ENCODE data around the gene OSBPL6.

OSBPL6 gene

DNA sequence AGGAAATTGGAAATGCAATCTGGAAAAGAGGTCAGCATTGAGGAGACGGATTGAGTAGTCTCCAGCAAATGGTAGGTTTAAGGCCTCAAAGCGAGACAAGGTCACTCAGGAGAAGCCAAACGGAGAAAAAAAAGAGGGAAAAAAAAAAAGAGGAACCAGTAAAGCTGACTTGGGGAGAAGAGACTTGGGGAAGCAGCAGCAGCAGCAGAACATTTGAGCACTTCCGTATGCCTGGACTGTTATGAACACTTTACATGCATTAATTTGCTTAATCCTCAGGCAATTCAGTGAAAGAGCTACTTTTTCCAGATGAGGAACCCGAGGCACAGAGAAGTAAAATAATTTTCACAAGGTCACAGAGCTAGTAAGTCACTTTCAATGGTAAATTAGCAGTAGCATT, 81.3 kb downstream of the OSBPL6 start:
- no peak for DNase-seq

DNA sequence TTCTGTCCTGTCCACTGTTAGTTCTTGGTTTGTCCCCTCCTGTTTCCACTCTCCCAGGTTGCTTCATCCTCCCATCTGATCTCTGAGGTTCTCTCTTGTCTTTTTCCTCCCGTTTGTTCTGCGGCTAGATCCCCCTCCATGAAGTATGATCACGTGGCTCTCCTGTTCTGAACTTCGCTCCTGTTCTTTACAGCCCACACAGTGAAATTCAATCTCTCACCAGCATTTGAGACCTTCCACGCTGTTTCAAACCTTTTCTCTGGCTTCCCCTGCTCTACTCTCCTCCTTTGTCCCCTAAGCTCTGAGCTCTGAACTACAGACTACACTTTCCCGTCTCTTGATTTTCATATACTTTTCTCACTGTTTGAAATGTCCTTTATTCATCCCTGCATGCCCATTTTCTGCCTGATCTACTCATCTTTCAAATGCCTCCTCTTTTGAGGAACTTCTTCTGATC, 83.5 kb downstream of the OSBPL6 start:
- DNase-seq: no peak

DNA sequence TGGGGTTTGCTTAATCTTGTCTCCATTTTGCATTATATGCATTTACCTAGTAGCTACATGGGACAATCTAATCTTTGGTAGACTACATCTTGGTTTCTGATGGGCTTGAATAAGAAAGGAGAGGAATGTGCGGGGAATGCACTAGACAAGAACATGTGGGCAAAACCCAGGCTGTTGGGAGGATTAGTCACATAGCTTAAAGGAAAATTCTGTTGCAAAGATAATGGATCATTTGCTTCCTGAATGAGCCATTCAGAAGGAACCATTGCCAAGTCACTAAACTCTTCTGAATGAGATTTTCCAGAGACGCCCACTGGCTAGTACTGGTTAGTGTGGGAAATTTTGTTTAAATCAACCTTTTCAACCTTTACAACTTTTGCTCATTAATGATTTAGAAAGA, 84.8 kb downstream of the OSBPL6 start:
- no peak for DNase-seq

DNA sequence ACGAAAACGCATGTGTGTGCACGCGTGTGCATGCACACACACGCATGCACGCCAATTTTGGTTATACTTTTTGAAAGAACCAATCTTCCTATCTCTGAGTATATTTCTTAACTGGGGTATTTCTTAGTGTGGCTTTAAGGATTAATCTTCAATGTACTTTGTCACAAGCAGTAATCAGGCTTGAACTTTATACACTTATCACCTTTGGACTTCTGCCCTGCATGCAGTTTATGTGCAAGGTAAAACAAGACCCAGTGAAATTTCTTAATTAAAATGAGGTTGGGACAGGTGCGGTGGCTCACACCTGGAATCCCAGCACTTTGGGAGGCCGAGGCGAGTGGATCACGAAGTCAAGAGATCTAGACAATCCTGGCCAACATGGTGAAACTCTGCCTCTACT, 85.3 kb downstream of the OSBPL6 start:
- no peak for DNase-seq

DNA sequence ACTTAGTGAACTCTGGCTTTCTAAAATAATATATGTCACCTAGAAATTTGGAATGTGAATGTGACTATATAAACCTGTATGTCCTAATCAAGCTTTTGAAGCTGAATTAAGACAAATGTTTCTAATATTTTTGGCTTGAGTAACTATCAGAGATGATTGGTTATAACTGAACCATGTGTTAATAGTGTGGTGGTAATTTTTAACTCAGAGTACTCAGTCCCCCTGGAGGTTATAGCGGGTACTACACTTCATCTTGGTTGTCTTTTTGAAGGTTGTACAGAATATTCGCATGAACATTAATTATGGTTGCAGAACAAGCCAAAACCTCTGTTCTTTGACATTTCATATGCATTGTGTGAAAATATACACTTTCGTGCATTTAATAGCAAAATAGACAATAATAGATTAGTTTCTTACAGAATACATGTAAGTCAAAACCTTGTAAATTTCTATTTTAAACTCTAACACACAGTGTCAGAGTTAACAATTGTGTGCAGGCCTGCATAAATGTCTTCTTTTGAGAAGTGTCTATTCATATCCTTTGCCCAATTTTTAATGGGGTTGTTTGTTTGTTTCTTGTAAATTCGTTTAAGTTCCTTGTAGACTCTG, 86.0 kb downstream of the OSBPL6 start:
- no peak for DNase-seq

DNA sequence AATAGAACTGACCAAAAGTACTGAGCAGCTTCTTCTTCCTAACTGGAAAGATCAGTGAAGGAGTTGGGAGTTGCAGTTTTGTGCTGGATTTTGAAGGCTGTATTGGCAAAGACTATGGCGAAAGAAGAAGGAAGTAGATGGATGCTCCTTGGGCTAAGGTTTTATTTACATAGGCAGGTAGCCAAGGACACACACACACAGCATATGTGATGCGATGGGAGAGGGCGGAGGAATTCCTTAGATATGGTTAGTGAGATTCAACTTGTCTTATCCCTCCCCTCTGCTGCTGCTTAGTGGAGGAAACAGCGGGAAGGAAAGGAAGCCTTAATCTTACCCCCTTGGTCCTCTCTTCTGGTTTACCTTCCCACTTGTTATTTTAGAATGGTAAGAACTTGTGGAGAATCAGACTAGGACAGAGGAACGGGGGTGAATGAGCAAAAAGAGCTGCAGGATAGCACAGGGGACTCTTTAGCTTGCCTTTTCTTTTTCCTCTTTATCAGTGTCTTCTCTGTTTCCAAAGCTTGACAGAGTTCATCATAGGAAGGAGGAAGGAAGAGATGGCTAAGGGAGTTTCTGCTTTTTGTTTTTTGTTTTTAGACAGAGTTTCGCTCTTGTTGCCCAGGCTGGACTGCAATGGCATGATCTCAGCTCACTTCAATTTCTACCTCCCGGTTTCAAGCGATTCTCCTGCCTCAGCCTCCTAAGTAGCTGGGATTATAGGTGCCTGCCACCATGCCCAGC, 87.9 kb downstream of the OSBPL6 start:
- DNase-seq: no peak

DNA sequence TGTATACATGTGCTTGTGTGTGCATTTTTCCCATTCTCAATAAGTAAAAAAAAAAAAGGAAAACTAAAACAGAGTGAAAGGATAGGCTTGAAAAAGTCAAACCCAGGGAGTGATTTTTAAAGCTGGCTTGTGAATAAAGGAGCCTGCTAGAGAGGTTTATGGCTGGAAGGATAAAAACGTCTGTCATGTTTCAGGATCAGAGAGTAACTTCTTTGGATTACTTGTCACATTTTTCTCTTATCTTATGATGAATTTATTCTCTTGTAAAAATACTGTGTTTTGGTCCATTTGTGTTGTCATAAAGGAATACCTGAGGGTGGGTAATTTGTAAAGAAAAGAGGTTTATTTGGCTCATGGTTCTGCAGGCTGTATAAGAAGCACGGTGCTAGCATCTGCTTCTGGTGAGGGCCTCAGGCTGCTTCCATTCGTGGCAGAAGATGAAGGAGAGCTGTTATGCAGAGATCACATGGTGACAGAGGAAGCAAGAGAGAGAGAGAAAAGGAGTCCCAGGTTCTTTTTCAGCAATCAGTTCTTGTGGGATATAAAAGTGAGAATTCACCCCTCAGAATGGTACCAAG, 89.1 kb downstream of the OSBPL6 start:
- DNase-seq: no peak

DNA sequence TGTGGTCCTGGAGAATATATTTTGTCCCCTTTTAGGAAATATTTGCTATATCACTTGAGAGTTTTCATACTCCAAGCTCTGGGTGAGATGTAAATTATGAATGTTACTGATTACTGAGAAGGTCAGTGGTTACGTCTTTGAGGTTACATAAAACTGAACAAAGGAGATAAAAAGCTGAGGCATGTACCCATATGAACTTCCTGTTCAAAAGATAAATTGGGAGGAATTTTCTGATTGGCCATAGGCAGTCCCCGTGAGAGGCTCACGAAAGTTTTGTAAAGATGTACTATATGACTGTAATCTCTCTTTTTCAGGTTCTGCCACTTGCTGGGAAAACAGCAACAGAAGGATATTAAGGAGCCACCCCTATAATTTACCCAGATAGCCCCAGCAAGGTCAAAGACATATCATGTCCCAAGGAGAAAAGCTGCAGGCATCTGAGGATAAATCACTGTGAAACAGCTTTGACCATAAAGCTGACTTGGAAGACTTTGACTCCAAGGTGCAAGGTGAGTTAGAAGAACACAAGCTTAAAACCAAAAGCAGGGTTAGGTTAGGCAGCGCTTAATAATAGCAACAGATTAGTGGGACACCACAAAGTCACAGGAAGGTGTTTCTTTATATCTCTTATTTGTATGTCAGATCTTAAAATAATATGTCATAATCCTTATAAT, 90.4 kb downstream of the OSBPL6 start:
- DNase-seq: no peak

DNA sequence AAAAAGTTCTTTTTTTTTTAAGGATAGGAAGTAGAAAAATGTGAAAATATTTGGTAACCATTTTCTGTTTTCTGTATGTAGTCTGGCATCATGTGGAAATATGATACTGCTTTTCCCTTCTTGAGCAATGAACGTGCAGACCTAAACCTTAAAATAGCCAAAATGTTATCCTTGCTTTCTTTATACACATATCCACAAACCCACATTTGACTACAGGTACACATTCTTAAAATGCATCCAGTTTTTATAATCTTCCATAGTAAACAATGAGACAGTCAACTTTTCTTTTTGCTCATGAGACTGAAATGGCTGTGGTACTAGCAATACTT, 90.9 kb downstream of the OSBPL6 start:
- DNase-seq: no peak

DNA sequence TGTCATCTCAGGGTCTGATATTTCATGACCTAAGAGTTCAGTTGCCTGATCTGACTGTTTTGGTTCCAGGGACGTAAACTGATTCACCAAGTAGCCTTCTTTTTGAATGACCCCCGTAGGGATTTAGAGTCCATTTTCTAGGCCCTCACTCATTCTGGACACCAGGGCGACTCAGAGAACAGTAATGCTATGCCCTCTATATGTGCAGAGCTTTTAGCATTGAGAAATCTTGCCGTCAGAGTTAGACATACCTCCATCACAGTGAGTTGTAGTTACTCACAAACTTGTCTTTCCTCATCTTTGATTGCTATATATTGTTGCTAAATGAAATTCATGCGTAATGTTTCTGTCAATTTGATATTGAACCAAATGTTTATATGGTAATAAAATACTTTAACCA, 92.3 kb downstream of the OSBPL6 start:
- DNase-seq: no peak

DNA sequence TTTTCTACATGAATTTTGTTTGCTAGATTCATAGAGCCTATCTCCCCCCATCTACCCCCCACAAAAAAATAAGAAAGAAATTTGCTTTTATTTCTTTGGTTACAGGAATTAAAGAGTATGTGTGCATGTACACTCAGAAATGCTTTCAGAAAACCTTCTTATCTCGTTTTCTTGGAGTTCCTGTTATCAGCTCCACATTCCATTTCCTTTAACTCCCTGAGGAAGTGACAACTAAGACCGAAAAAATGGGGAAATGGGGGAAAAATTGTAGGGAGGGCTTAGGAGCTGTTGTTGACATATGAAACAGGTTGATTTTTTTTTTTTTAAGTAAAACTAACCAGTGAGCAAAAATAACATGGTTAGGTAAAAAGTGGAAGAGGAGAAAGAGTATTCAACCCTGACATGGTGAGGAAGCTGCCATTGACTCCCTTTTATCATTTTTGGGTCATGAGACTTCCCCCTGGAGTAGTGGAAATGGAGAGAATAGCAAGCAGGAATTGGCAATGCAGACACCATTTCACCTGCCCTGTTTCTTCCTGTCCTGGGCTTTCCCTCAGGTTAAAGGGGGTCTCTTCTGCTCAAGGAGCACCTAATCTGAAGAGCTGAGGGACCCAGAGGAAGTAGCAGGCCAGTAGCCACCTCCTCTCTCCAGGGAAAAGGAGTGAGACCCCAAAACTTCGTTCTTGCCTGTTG, 93.5 kb downstream of the OSBPL6 start:
- DNase-seq: no peak

DNA sequence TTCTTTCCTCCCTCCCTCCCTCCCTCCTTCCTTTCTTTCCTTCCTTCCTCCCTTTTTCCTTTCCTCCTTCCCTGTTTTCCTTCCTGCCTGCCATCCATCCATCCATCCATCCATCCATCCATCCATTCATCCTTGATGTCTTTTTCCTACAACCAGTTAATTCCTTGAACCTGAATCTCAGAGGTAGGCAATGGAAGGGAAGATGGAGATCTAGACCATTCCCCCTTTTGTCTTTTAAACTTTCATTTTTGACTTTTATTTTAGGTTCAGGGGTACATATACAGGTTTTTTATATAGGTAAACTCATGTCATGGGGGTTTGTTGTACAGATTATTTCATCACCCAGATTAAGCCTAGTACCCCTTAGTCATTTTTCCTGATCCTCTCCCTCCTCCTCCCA, 97.4 kb downstream of the OSBPL6 start:
- no peak for DNase-seq

DNA sequence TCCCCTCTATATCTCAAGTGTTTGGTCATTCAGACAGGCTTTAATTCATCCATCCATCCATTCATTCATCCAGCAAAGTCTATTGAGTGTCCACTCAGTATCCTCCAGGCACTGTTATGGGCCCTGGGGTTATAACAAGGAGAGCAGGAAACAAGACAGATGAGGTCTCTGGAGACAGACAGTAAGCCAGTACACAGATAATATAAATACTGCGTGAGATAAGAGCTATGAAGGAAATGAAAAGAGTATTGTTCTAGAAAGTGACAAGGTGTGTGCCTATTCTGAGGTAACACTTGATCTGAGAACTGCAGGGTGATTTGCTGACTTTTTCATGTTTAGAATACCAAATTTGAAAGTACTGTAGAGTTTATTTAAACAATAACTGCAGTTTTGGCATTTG, 98.3 kb downstream of the OSBPL6 start:
- DNase-seq: no peak

DNA sequence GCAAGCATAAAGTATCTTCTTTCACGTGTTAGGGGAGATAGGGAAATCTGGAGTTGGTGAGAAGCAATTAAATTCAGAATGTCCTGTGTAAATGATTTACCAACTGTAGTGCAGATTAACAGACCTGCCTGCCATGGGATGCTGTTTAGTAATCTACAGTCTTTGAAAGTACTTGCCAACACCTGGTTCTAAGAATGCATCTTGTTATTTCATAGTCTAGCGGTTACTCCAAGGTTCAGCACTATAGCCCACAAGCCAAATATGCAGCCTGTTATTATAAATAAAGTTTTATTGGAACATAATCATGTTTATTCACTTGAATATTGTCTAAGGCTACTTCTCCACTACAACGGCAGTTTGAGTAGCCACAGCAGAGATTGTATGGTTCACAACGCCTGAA, 100.8 kb downstream of the OSBPL6 start:
- DNase-seq: no peak

DNA sequence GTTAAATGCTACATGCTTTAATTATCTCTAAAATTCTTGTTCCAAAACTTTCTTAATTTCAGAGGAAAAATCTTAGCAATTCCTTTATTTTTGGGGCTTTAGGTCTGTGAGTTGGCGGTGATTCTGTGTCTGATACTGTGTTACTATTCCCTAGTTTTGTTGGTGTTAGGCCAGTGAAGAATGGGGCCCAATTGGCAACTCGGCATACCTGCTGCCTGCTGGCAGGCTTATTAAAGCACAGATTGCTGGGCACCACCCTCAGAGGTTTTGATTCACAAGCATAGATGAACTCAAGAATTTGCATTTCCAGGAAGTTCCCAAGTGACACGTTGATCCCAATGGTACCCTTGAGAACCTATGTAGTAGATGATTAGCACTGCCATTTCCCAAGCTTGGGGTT, 101.6 kb downstream of the OSBPL6 start:
- DNase-seq: no peak

DNA sequence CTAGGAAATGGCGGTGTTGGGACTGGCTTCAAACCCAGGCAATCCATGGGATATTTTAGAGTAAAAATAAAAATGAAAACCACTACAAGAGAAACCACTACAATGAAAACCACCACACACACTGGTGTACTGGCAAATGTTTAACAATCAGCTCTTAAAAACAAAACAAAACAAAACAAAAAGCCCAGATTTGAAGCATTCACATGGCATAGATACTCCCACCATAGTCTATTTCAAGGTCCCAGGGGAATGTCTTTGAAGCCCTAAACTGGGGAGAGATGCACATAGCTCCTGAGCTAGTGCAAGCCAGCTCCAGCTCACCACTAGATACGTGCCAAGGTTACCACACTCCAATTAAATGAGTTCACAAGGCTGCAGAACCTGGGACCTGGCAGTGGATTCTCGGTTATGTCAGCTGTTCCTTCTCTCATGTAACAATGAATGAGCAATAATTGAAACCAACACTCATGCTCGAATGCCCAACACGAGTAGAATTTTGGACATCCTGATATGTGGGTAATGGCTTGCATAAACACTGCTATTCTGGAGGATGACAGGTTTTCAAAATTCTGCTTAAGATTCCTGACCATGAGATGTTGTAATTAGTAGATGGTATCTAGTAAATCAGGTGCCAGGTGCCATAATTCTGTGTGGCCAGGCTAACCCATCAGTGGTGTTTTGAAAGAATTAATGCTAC, 102.2 kb downstream of the OSBPL6 start:
- DNase-seq: no peak

DNA sequence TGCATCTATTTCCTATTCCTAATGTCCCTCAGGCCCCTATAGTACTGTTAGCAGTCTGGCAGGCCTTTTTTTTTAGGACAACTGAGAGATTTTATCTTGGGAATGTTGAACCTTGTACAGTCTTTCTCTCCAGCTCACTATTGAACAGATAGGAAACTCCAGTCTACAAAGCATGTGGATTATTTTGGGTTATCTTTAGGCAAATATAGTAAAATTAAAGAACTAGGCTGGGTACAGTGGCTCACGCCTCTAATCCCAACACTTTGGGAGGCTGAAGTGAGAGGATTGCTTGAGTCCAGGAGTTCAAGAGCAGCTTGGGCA, 102.7 kb downstream of the OSBPL6 start:
- no peak for DNase-seq

DNA sequence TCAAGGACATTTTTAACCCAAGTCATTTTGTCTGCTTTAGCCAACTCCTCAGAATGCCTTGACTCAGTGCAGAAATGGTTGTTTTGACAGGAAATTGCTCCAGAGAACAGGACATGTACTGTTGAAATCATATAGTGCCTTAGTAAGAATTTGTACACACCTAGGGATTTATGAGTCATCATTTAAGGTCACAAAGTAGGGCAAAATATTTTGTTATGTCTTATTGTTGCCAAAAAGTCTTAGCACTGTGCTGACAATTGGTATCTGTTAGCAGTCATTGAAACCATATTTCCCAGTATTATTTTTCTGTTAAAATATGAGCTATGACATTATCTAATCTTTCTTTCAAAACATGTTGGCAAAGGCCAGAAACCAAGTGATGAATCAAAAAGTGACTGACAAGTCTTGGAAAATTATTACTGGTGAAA, 104.5 kb downstream of the OSBPL6 start:
- no peak for DNase-seq

DNA sequence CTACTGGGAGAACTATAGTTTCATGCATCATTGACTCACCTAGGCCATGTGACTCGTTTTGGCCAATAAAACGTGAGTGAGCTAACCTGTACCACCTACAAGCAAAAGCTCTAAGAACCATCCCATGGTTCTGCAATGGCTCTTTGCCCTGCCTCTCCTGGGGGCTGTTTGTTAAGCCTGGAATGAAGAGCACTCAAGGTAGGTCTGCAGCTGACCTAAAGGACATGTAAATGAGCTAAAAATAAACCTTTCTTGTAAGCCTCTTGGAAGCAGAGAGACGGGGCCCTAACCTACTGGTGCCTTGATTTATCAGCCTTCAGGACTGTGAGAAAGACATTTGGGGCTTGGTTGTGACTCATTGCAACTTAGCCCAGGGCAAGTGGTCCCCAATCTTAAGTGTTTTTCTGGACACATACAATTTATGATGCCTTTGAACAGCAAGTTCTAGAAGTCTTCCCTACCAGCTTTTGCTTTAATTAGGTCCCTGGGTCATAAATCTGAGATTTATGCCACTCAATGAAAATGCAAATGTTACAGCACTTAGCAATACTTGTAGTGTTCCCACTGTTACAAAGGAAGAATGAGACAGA, 107.4 kb downstream of the OSBPL6 start:
- no peak for DNase-seq

DNA sequence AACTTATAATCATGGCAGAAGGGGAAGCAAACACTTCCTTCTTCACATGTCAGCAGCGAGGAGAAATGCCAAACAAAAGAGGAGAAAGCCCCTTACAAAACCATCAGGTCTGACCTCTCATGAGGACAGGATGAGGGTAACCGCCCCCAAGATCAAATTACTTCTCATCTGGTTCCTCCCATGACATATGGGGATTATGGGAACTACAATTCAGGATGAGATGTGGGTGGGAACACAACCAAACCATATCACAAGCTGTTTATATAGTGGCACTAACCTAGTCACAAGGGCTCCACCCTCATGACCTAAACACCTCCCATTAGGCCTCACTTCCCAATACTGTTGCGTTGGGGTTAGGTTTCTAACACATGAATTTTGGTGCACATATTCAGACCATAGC, 110.0 kb downstream of the OSBPL6 start:
- DNase-seq: no peak

DNA sequence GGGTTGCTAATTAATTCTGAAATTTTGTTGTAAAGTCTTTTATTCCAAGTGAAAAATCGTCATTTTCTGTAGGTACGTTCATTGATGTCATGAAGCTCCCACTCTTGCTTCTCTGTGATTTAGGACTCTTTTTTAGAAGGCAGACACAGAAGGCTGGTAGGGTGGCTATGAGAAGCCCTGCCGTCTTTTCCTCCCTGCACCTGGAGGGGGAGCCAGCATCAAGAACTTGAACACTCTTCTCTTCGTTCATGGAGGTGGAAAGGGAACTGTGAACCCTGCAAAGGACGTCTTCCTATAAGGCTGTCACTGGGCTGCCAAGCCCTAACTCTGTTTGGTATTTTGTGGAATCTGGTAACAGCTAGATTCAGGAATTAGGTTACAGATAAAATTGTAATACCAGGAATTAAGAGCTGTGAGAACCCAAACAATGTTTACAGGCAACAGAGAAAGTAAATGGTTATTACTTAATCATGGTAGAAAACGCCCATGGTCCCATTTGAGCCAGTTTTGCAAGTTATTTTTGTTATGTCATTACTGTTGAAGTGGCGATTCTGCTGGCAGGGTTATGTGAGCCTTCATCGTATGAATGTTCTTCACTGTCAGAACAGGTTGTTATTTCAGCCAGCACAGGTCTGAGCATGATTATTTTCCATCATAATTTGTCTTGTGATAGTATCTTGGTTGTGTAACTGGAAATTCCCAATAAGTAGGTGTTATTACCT, 112.2 kb downstream of the OSBPL6 start:
- no peak for DNase-seq

DNA sequence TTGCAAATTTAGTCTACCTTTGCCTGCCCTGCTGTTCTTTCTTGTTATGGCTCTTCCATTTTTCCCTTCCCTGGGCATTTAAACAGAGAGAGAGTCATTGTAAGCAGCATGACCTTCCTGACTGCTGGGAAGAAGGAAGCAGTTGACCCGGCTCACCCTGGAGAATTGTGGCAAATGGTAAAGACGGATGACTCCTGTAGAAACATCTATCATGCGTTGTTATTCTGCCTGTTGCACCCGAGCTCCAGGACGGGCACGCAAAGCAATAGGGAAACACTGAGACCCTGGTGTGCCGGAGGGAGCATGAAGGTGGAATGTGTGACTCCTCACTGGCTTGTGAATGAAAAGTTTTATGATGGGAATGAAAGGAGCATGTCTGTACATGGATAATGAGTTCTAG, 113.3 kb downstream of the OSBPL6 start:
- no peak for DNase-seq
